ENCODE measurements around the gene CBY3.
"Not testable (repeated sequence)": the region's sequence is repeated elsewhere in the genome, so short reads cannot be mapped to it uniquely, and the experiment has no call there.

CBY3 gene

GRCh38 chr5:179661647-179662046 is 19.2 kb downstream of the CBY3 start:
- not testable (repeated sequence) for DNase-seq

- not testable (repeated sequence) for DNase-seq
Observed at GRCh38 chr5:179658179-179658856, 22.5 kb downstream of the CBY3 start.

DNA sequence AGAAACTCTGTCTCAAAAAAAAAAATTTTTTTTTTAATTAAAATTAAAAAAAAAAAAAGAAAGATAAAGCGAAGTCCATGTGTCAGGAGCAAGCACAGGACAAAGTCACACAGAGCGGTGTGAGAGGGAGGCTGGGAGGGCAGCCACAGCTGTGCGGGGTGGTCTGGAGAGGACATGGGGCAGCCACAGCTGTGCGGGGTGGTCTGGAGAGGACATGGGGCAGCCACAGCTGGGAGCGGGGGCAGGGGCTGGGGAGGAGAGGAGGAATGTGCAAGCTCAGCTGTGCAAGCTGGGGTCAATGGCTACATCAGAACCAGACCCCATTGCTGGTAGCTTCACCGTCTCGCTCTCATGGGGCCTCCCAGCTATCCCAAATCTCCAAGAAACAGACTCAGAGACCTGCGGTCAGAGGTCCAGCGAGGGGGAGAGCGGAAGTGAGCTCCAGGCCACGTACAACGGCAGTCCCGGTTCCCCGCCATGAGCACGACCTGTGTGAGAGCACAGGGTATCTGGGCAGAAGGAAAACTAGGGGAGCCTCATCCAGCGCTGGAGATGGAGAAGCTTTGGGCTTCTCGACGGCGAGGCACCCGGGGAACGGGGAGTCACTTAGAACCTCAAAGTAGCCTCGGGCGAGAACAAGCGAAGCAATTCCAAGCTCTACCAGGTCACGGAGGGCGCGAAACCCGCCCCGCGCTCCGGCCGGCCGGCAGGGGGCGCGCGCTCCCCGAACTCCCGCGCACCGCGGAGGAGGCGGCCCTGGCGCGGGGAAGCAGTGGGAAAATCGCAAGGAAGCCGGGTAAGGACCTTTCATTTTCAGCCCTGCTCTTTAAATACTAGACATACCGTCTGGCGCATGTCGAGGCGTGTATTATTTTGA is 23.3 kb downstream of the CBY3 start:
- not testable (repeated sequence) for DNase-seq

GRCh38 chr5:179653135-179653534 is 27.7 kb downstream of the CBY3 start:
- not testable (repeated sequence) for DNase-seq

GRCh38 chr5:179650245-179650644 is 30.6 kb downstream of the CBY3 start:
- DNase-seq: not testable (repeated sequence)

DNA sequence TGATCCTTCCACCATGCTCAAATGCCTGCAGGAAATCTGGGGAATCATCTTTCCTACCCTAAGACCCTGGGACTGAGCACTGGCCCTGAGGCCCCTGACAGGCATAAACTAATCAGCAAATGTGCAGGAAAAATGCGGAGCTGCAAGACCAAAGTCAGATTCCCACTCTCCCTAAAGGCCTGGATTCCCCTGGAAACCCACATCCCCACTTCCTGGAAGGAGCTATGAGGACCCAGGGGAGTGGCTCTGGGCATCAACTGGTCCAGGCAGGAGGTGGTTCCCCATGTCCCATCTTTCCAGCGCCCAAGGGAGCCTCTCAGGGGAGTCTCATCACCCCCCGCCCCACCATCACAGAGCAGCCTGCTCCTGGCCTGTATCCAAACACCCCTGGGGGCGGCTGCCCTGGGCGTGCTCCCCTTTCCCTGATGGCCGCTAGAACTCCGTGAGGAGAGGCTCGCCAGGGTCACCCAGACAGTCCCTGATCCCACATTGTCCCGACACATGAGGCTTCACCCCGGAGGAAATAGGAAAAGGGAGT is 31.6 kb downstream of the CBY3 start:
- DNase-seq: not testable (repeated sequence)

DNA sequence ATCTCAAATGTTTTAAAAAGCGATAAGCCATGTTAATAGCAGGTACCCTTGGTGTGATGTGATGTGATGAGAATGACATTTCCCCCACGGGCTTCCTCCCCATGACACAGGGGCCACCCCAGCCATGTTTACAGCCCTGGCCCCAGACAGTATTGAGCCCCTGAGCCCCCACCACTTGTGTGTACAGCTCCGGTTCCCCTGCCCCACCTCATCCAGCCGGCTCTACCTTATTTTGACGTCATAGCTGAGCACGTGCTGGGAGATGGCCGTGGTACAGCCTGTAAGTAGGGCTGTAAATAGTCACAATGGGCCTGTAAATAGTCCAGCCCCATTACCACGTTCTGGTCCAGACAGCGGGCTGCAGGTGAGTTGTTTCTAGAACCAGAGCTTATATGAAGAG is 32.4 kb downstream of the CBY3 start:
- DNase-seq: no peak

- not testable (repeated sequence) for DNase-seq
Observed at GRCh38 chr5:179644766-179645165, 36.1 kb downstream of the CBY3 start.

- not testable (repeated sequence) for DNase-seq
Observed at GRCh38 chr5:179643141-179643920, 37.5 kb downstream of the CBY3 start.

GRCh38 chr5:179642626-179643025 is 38.2 kb downstream of the CBY3 start:
- not testable (repeated sequence) for DNase-seq

DNA sequence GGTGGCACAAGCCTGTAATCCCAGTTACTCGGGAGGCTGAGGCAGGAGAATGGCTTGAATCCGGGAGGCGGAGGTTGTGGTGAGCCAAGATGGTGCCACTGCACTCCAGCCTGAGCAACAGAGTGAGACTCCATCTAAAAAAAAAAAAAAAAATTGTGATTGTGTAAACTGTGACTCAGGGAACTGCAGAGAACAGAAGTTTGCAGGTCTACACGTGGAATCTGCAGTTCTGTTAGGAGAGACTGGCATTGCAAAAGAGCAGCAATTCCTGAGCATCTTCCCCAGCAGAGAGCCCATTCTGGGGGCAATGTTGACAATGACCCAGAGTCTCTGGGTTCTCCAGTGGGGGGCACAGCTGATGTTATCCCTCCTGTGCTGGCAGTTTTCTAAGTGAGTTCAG is 39.1 kb downstream of the CBY3 start:
- not testable (repeated sequence) for DNase-seq

- not testable (repeated sequence) for DNase-seq
Observed at GRCh38 chr5:179639296-179639695, 41.5 kb downstream of the CBY3 start.

- not testable (repeated sequence) for DNase-seq
Observed at GRCh38 chr5:179634370-179635172, 46.3 kb downstream of the CBY3 start.

DNA sequence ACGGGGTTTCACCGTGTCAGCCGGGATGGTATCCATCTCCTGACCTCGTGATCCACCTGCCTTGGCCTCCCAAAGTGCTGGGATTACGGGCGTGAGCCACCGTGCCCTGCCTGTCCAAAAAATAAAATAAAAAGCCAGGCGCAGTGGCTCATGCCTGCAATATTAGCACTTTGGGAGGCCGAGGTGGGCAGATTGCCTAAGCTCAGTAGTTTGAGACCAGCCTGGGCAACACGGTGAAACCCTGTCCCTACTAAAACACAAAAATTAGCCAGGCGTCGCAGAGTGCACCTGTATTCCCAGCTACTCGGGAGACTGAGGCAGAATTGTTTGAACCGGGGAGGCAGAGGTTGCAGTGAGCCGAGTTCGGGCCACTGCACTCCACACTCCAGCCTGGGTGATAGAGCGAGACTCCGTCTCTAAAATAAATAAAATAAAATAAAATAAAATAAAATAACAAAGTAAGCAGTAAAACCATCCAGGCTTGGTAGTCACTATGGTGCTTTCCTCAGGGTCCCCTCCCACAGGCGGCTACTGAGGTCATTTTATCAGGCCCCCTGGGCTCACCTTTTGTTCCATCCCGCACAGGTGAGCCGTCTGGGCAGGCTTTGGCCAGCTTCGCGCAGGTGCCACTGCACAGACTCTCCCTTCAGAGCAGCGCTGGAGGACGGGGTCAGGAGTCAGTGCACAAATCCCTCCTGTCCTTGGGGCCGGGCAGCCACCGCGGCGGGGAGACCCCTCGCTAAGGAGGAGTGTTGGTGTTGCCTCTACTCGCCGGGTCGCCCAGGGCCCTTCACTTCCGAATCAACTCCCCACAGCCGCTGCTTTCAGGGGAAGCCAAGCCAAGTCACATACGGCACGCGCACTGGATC is 47.1 kb downstream of the CBY3 start:
- not testable (repeated sequence) for DNase-seq

Data from NCI-H510A treated with DMSO at 0.1 percent for 48 hours (cell line).